Mesothelial cell of epicardium (in vitro differentiated cells): ENCODE data around the gene TFDP3. TPM values are rescaled to one million over a fixed set of nuclear protein-coding genes. Genes with fewer than 3 reads are reported as not detected.

Experiments used
- DNase-seq, 2 experiments: peaks; one replicate each; pipeline ENCODE4 v3.0.0; 2021; ENCODE audit warnings: low spot score in 2 of 2; ENCODE audit not compliant: unreplicated experiment in 2 of 2
- H3K27ac Mint-ChIP-seq: 2 replicates; pipeline ENCODE4 v1.8.0; 2021; ENCODE audit warnings: mixed read lengths
- H3K27me3 Mint-ChIP-seq: 2 replicates; pipeline ENCODE4 v1.8.0; 2021; ENCODE audit warnings: low read depth, mixed read lengths
- H3K36me3 Mint-ChIP-seq: 2 replicates; pipeline ENCODE4 v1.8.0; 2021; ENCODE audit warnings: mixed read lengths
- H3K4me1 Mint-ChIP-seq: 2 replicates; pipeline ENCODE4 v1.8.0; 2021; ENCODE audit warnings: mixed read lengths
- H3K4me3 Mint-ChIP-seq: 2 replicates; pipeline ENCODE4 v1.8.0; 2021; ENCODE audit warnings: mild to moderate bottlenecking, moderate library complexity, mixed read lengths
- H3K9me3 Mint-ChIP-seq: 2 replicates; pipeline ENCODE4 v1.8.0; 2021; ENCODE audit warnings: mixed read lengths
- CTCF ChIP-seq: fragments of 200-600 bp; sonication (generic); IDR thresholded peaks from one replicate; pipeline ENCODE4 v1.5.0; 2021; ENCODE audit warnings: antibody characterized with exemption; ENCODE audit not compliant: unreplicated experiment
- total RNA-seq: library from RNA; stranded (reverse); gene quantifications from 3 replicates; pipeline ENCODE4 v1.2.1, GENCODE V29; 2021

TFDP3 gene
- total RNA-seq, 1 donor from 2014 or later = not detected

GRCh38 chrX:133175605-133176004, 42.5 kb downstream of the TFDP3 start:
- H3K36me3 Mint-ChIP-seq = no peaks in the 10 kb centered on the region
- H3K4me1 Mint-ChIP-seq = peaks cover 12% of the 10 kb centered on the region
- TF ChIP-seq CTCF = no peak
- DNase-seq = no peak
- no peak overlapping the region for H3K4me3 Mint-ChIP-seq
- no peaks in the 10 kb centered on the region for H3K27me3 Mint-ChIP-seq
- H3K27ac Mint-ChIP-seq = no peak overlapping the region
- H3K9me3 Mint-ChIP-seq = peaks cover 6% of the 10 kb centered on the region

- H3K4me3 Mint-ChIP-seq = no peak overlapping the region
- H3K4me1 Mint-ChIP-seq = peaks cover 12% of the 10 kb centered on the region
- H3K9me3 Mint-ChIP-seq = peaks cover 1% of the 10 kb centered on the region
- no peaks in the 10 kb centered on the region for H3K27me3 Mint-ChIP-seq
- no peaks in the 10 kb centered on the region for H3K36me3 Mint-ChIP-seq
- no peak for TF ChIP-seq CTCF
- H3K27ac Mint-ChIP-seq = no peak overlapping the region
- no peak for DNase-seq
Observed at GRCh38 chrX:133175162-133175561, 43.0 kb downstream of the TFDP3 start.

- Mint-ChIP-seq H3K27ac (peak overlapping the region; percentile 70), H3K36me3 (no peaks in the 10 kb centered on the region), H3K4me3 (no peak overlapping the region), H3K27me3 (no peaks in the 10 kb centered on the region), H3K4me1 (peaks cover 10% of the 10 kb centered on the region), H3K9me3 (no peaks in the 10 kb centered on the region)
- TF ChIP-seq CTCF = peak; percentile 60
- no peak for DNase-seq
Observed at GRCh38 chrX:133171962-133172708, 46.0 kb downstream of the TFDP3 start.

Other genes starting within 250 kb of the TFDP3 start
- not detected in 3 replicates for gene USP26, start 121.2 kb downstream of the TFDP3 start, total RNA-seq
- 43.4 to 46.9 TPM (median 44.8 TPM) in 3 replicates for gene GPC4, start 197.1 kb upstream of the TFDP3 start, total RNA-seq